ENCODE data around the gene RAPGEF1.
"Not testable (repeated sequence)": the region's sequence is repeated elsewhere in the genome, so short reads cannot be mapped to it uniquely, and the experiment has no call there.

Gene RAPGEF1

DNA sequence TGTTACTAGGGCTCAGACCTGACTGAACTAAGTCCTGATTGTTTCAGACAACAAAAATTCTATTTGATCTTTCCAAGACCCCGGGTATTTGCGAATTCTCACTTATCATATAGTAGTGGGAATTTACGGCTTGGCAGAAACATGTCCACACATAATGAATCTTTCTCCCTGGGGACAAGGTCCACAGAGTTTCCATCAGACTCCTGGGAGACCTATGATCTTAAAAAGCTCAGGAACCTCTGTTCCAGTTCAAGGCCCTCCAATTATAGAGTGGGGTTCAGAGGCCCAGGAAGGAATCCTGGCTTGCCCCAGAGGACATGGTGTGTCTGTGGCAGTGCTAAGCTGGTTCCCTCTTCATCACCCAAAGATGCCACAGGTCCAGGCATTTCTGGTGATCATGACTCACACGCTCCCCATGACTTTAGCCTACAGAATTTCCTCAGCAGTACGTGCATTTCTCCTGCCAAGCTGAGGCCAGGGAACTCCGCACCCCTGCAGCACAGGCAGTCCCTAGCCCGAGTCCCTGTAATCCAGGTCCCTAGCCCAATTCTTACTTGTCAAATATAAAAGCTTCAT, 12.6 kb downstream of the RAPGEF1 start:
- DNase-seq, result no peak

DNA sequence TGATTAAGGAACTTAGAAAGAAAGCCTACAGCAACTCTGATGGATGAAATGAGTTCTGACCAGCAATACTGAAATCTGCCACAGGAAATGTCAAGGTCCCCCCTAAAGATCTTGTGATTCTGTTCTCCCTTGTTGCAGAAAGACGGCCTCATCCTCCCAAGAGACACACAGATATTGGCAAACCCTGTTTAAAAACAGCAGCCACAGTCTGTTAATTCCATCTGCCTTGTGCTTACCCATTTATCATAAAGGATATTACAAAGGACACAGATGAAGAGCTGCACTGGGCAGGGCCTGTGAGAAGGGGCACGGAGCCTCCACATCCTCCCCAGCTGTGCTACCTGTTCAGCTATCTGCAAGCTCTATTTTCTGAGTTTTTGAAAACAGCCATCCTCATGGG, 15.2 kb downstream of the RAPGEF1 start:
- no peak for DNase-seq

DNA sequence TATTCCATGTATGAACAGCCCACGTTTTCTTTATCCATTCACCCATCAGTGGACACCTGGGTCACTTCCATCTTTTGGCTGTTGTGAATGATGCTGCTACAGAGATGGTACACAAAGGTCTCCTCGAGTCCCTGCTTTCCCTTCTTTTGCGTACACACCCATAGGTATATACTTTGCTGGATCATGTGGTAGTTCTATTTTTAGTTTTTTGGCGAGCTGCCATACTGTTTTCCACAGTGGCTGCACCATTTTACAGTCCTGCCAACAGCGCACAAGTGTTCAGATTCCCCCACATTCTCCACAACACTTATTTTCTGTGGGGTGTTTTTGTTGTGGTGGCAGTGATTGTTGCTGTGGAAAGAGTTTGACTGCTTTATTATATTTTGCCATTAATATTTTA, 16.2 kb downstream of the RAPGEF1 start:
- no peak for DNase-seq

DNA sequence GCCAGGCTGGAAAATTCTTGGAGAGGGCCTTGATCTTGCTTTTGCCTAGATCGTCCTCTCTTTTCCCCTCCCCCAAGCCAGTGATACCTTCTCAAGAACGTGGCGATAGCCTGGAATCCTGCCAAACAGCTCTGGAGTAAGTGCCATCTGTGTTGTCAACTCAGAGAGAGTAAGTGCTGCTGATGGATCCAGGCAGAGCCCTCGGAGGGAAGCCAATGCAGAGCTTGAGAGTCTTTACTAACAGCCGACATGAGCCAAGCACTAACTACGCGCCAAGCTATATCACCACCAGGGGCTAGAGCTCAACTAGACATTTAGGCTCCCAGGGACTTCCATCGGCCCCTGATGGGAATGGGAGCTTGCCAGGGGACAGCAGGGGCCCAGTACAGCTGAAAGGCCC, 17.6 kb downstream of the RAPGEF1 start:
- DNase-seq, result no peak

DNA sequence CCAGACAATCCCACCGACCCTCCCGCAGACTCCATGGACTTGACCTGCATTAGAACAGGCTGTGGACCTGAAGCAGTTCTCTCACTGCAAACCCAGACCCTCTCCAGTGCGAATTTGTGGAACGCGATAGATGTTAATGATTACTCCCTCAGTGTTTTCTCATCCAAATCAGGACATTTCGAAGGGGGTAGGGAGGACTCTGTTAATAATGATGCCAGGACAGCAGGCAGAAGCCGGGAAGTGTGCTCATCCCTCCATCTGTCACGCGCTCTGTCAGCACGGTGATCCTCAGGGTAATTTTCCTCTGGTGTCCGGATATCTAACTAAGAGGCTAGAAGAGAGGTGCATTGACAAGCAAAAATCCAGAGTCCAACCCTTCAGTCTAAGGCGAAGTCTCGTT, 18.8 kb downstream of the RAPGEF1 start:
- no peak for DNase-seq

DNA sequence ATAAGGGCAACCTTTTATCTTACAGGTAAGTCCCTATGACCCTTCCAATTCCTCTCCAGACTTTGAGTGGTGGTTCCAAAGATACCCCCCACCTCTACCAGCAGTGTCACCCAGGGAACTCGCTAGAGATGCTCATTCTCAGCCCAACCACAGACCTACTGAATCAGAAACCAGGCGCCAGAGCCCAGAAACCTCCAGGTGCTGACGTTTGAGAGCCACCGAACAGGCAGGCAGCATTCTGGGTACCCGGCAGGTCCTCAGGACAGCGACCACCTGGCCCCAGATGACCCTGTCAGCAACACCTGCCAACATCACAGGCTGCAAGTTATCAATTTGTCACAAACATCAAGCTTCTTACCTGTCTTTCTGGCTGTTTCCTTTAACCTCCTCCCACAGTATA, 19.5 kb downstream of the RAPGEF1 start:
- no peak for DNase-seq

DNA sequence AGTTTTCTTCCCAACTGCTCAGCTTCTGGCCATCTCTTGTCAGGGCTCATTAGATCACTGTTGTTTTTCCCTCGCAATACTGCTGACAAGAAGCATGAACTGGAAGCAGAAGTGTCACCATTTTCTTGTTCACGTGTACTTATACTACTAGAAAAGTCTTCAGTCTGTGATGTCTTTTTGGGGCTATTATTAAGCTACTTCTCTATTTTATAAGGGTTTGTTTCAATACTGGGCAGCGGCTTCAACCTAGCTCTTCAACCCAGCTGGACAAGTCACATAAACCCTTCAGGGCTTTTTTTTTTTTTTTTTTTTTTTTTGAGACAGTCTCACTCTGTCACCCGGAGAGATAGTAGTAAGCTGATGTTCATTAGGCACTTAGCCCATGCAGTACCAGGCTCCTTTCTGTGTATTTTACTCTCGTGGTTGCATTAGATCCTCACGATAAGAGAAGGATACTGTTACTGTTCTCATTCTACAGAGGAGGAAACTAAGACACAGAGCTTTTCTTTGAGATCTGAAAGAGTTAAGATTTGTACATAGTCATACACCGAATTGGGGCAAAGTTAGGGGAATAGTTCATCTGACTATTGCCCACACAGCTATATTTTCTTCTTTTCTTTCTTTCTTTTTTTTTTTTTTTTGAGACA, 20.5 kb downstream of the RAPGEF1 start:
- DNase-seq, result no peak

DNA sequence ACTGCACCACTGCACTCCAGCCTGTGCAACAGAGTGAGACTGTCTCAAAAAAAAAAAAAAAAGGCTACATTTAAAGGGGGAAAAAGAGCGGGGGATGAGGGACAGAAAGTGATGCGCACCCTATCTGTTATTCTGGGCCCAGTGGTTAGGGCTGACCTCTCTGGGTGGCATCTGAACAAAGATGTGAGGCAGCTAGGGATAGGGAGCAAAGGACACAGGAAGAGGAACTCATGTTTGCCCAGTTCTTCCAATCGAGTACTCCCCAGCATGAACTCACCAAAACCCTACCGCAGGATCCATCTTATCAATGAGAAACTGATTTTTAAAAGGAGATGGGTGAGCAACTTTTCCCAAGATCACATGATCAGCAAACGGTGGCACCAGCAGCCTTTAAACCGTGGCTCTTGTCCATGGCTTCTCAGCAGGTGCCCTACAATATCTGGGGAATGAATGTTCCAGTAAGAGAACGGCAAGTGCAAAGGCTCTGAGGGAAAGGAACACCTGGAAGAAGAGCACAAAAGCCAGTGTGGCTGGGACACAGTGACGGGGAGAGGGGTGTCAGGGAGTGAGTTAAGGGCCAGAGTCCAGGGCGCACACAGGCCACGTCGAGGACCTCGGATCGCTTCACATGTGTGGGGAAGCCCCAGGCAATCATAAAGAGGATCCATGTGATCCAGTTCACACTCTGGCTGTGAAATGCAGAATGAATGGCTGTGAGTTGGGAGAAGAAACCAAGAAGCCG, 22.0 kb downstream of the RAPGEF1 start:
- no peak for DNase-seq

DNA sequence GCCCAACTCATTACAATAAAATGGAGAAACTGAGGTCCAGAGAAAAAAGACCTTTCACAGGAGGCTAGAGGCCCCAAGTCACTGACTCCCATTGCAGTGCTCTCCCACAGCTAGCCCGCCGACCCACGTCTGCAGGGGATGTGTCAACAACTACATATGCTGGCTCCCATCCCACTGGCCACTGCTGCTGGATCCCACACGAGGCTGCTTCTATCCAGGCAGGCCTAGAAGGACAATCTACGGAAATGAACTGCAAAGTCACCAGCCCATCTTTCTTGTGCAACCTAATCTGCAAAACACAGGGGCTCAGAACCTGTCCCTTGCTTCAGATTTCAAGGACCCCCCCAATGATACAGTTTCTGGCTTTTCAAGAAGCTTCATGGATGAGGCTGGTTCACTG, 24.0 kb downstream of the RAPGEF1 start:
- no peak for DNase-seq

DNA sequence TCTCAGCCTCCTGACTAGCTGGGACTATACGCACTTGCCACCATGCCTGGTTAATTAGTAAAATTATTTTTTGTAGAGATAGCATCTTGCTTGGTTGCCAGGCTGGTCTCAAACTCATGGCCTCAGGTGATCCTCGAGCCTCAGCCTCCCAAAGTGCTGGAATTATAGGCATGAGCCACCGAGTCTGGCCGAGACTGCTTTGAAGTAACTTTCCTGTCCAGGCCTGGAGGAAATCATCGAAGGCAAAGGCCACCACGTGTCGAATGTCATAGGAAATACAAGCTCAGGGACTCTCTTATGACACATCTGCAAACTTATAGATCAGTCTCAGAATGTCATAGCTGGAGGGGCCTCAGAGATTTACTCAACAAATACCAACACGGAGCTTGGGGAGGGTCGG, 25.1 kb downstream of the RAPGEF1 start:
- no peak for DNase-seq

DNA sequence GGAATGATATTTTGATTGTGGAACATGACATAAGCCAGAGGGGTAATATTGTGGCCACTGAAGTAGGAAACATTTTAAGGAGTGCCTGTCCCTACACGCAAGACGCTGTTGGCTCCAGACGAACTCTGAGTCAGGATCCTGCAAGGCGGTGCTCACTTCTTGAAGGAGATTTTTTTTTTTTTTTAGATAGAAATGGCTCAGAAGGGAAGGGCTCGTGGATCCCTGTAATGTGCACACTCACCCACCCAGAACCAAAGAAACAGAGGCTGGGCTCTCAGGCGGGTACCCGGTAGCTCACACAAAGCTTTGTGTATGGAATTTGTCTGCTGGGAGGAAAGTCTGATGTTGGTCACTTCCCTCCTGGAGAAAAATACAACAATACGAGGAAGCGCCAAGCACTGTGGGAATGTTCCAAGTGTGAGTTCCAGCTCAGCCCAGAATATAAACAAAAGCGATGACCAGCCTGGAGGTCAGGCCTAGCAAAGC, 25.7 kb downstream of the RAPGEF1 start:
- no peak for DNase-seq

DNA sequence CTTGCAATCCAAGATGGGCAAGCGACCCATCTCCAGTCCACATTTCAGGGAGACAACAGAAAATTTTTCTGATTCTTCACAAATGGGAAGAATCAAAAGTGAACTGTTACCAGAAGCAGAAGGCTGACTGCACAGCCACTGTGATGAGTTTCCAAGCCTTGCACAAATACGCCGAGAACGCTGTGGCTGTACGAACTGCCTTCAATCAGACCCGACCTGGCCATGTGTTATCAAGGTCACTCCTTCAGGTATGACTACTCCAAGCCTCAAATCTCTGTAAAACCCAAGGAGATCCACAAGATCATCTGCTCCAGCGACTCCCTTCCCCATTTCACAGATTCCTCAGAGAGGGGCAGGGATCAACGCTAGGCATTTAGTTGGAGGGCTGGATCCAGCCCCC, 26.9 kb downstream of the RAPGEF1 start:
- DNase-seq, result no peak

DNA sequence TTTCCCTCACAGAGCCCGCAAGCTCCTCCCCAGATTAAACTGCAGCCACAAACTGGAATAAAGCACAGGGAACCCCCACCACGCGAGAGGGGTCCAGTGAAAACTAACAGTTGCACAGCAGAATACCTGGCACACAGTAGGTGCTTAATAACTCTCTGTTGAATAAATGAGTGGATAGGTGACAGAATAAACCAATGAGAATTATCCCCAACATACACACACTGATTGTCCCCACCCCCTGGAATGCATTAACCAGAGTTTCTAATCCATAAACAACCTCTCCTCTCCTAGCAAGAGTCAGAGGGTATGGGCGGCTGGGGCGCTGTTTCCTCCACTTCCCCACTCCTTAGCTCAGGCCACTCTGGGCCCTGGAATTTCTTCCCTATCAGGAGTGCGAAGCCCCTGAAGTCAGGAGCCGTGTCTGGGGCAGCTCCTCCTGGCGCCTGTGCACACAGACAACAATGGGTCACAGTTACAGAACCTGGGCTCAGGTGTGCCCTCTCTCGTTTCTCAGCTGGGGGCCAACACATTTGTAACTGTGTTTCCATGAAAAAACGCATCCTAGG, 27.6 kb downstream of the RAPGEF1 start:
- DNase-seq, result no peak

DNA sequence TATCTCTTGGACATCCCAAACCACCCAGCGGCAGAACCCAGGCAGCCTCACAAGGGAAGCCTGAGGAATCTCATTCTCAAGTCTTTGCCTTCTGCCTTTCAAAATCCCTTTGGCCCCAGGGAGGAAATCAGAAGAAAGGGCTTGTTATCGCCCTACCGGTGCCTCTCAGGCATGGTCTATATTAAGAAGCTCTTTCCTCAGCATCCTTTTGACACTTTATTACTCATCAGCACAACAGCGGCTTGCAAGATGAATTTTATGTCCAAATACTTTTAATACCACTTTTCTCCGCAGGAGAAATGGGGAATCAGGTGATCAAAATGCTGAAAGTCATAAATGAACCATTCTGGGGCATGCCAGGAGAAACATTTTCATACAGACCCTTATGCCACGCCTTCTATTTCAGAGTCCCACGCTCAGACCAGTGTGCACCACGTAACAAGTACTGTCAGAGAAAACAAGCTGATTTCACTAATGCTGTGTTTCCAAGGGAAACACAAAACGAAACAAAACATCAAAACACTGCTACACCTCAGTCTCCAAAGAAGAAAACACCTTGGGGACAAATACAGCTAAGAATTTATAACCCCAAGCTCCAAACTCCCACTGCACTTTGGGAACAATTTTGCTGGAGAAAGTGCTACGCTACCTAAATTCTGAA, 30.0 kb downstream of the RAPGEF1 start:
- DNase-seq, result peak; percentile 87

DNA sequence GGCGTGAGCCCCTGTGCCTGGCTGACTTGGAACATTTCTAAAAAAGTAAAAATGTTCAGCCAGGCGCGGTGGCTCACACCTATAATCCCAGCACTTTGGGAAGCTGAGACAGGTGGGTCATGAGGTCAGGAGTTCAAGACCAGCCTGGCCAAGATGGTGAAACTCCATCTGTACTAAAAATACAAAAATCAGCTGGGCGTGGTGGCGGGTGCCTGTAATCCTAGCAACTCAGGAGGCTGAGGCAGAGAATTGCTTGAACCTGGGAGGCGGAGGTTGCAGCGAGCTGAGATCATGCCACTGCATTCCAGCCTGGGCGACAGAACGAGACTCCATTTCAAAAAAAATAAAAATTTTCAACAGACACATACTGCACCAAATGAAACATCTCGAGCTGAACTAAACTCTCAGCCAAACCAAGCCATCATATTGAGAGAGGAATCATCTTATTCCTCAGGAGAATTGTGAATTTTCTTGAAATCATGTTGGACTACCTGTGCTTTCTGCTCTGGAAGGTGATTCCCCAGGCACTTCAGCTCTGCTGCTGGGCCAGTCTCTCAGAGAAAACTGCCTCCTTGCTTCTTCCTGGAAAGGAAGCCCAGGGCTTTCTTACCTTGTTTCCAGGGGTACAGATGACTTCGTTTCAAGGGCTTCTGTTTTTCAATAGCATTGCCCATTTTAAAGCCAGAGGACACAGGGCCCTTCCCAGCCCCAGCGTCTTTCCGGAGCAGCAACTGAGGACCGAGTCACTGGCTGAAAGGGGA, 30.7 kb downstream of the RAPGEF1 start:
- DNase-seq, result not testable (repeated sequence)

DNA sequence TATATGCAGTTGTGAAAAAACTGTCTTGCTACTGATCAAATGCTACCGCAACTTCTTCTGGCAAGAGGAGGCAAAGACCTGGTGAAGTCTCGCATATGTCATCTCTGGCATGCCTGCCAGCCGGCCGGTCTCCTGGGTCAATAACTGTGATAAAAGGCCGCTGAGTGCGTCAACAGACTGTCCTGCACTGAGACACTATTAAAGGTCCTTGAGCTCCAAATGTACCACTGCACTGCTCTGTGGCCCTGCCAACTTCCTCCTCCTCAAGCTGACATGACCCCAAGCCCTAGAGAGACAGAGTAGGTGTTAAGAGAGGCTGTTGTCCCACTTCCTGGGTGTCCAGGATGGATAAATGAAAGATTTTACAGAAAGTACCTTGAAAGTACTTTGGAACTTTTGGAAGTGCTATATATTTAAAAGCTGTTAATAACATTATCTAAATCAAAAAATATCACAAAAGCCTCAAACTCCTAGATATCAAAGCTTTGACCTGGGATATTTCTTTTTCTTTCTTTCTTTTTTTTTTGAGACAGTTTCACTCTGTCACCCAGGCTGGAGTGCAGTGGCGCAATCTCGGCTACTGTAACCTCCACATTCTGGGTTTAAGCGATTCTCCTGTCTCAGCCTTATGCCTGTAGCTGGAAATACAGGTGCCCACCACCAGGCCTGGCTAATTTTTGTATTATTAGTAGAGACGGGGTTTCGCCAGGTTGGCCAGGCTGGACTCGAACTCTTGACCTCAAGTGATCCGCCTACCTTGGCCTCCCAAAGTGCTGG, 31.5 kb downstream of the RAPGEF1 start:
- DNase-seq, result no peak

DNA sequence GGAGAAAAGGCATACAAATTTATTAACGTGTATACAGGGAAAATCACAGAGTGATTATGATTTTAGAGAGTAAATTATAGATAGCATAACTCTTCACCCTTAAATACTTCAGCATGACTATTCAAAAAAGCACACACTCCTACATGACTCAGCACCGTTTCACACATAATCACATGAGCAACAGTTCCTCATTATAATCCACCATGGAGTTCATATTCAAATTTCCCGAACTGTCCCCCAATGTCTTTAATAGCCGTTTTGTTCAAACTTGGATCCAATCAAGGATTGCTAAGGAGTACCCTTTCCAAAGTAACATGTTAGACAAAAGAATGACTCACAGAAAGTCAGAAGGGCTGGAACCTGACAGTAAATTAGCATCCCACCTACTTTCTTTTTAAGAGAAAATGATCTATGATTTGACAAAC, 32.1 kb downstream of the RAPGEF1 start:
- peak; percentile 30 for DNase-seq

DNA sequence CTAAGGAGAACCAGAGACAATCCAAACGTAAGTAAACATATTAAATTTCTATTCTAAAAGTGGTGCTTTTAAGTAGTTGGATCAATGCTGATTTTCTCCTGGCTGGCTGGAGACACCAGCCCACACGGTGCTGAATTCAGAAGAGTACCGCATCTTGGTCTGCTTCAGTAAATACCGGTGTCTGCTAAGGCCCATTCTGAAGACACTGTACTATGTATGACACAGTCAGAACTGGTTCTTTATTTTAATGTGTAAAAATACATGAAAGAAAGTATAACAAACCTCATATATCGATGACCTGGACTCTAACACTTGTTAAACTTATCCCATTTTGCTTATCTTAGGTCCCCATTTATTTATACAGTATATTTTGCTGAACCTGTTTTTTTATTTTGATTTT, 32.8 kb downstream of the RAPGEF1 start:
- no peak for DNase-seq

DNA sequence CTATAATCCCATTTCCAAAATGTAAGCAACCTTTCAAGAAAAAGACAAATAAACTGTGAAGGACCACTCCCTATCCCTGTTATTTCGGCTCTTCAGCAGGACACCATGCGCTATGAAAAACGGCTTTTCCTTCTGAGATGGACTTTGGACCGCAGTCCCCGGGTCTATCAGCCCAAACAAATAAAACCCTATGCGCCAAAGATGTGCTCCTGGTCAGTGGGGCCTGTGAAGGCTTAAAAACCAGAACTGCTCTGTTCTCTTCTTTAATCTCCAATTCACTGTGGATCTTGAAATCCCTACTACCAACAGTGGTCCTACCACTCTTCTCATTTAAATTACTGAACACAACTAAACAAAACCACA, 33.3 kb downstream of the RAPGEF1 start:
- no peak for DNase-seq

DNA sequence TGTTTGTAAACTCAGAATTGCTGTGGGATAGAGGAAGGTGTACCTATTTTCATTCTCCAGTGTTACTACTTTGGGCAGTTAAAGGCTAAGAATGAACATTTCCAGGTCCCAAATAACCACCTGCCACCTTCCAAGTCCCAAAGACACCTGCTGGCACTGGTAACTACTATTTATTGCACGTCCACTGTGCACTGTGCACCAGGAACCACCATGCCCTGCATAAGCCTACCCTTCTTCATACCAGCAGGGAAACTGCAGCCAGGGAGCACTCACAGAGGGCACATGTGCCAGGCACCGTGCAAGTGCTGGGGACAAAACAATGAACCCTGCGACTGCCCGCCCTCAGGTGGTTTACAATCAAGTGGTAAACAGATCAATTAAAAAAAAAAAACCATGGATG, 34.9 kb downstream of the RAPGEF1 start:
- DNase-seq, result no peak

DNA sequence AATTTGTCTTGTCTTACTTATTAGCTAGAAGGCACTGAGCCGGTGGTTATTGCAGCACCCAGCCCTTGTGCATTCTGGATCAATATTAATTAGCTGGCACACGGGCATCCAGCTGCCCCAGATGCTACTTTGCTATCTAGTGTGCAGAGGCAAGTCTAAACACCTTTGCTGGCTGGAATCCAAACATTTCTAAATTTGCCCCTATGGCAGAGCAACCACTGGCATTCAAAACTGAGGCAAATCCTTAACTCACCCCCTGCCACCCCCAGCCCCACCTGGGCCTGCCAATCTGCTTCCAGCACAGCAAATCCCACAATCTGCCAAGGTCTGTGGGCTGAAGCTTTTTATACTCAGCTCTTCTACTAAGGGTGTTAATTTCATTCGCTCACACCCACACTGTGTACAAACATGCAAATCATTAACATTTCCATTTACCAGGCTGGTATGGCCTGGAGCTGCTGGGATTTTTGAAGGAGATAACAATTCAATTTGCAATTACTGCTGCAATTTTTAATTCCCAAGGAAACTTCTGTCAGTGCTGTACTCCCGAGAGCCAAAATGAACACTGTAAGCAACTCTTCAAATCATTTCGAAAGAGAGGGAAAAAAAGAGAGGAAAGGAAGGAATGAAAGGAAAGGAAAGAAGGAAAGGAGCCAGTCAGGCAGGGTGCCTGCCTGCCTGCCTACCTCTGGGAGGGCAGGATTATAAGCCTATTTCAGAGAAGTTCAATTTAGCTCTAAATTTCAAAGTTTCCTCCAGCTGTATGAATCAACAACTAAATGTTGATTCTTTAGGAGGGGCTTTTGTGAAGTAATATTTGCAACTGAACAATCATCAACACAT, 35.5 kb downstream of the RAPGEF1 start:
- DNase-seq, result no peak

All from CD4-positive, alpha-beta T cell treated with Interleukin-4 for 4 hours (primary cell).